Stimulated activated naive B cell treated with anti-CD40 and anti-IgM and Interleukin-4, amounts not matched to agents 10 μg/mL and 1 μg/mL and 100 μg/mL, for 72 hours (primary cell): Measurements from ENCODE around the gene ABCA3.
A peak's percentile ranks its signal among the peaks of the same experiment; 100 is the strongest.

Experiments used
- ATAC-seq, 2 donors: fragments of 150-1000 bp; cut with Tn5 transposase; replicated peaks; 2 replicates each; pipeline ENCODE4 v1.10.0; 2021; ENCODE audit warnings: moderate library complexity in 1 of 2
- DNase-seq: peaks from one replicate; pipeline ENCODE4 v3.0.0; 2021
- H3K27ac Mint-ChIP-seq: one replicate; pipeline ENCODE4 v1.8.0; 2022; ENCODE audit warnings: mild to moderate bottlenecking, mixed read lengths
- H3K27me3 Mint-ChIP-seq, 2 donors: one replicate each; pipeline ENCODE4 v1.8.0; 2022; ENCODE audit warnings: mixed read lengths in 2 of 2
- H3K36me3 Mint-ChIP-seq, 2 donors: one replicate each; pipeline ENCODE4 v1.8.0; 2022; ENCODE audit warnings: mixed read lengths in 2 of 2, mild to moderate bottlenecking in 1 of 2
- H3K4me1 Mint-ChIP-seq, 2 donors: one replicate each; pipeline ENCODE4 v1.8.0; 2022; ENCODE audit warnings: mixed read lengths in 2 of 2, mild to moderate bottlenecking in 1 of 2
- H3K4me3 Mint-ChIP-seq, 2 donors: one replicate each; pipeline ENCODE4 v1.8.0; 2022; ENCODE audit warnings: mild to moderate bottlenecking in 2 of 2, mixed read lengths in 2 of 2, moderate library complexity in 1 of 2
- H3K9me3 Mint-ChIP-seq, 2 donors: one replicate each; pipeline ENCODE4 v1.8.0; 2022; ENCODE audit warnings: mixed read lengths in 2 of 2, mild to moderate bottlenecking in 1 of 2

Gene ABCA3

DNA sequence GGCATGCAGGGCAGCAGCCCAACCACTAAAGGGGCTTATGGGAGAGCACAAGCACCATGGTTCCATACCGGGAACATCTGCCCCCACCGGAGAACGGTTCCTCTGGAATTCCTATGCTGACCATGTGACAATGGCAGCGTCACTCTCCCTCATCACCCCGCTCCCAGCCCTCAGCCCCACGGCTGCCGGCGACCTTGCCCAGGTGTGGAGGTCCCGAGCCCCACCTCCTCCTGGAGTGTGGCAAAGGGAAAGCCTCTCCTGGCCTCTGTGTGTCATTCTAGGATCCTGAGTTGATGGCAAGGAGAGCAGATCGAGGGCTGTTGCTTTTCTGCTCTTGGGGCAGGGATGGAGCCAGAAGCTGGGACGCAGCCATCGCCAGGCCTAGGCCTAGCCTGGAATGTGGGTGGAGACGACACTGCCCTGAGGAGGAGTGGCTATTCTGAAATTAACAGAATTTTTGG is 54.8 kb downstream of the ABCA3 start:
- Mint-ChIP-seq H3K9me3 (no peaks in the 10 kb centered on the region), H3K36me3 (peaks cover 0 to 10% of the 10 kb centered on the region in 2 donors), H3K4me3 (no peak overlapping the region), H3K27me3 (peaks cover 0 to 11% of the 10 kb centered on the region in 2 donors), H3K27ac (no peak overlapping the region), H3K4me1 (no peaks in the 10 kb centered on the region)
- ATAC-seq: no peak
- DNase-seq: no peak

DNA sequence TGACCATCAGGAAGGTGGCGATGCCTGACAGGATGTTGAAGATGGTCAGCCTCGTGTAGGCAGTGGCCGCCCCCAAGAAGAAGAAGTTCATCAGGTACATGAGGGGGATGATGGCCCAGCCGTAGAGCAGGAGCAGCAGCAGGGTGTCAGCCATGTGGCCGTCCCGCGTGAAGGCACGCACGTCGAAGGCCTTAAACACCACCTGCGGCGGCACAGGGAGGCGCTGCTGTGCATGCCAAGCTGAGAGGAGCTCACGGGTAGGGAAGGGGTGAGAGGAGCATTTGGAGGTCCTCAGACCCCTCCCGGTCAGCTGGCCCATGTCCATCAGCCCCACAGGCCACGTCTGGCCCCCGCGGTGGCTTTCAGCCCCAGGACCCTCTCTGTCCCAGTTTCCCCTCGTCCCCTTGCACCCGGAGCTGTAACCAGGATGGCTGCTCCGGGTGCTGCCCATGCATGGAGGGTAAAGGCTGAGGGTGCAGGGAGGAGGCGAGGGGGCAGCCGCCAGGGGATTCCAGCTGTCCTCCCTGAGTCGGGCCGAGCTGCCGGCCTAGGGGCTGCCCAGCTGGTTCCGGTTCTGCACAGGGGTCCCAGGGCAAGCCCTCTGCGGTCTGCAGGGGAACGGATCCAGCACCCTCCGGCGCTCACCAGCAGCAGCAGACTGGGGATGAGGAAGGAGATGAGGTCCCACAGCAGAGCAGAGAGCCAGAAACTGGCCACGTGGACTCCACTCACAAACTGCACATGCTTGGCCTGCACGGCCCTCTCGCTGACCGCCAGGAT is 55.5 kb downstream of the ABCA3 start:
- Mint-ChIP-seq H3K4me3 (no peak overlapping the region), H3K27ac (no peak overlapping the region), H3K36me3 (peaks cover 0 to 7% of the 10 kb centered on the region in 2 donors), H3K9me3 (no peaks in the 10 kb centered on the region), H3K4me1 (no peaks in the 10 kb centered on the region), H3K27me3 (peaks cover 0 to 11% of the 10 kb centered on the region in 2 donors)
- DNase-seq (no peak), ATAC-seq (no peak)

DNA sequence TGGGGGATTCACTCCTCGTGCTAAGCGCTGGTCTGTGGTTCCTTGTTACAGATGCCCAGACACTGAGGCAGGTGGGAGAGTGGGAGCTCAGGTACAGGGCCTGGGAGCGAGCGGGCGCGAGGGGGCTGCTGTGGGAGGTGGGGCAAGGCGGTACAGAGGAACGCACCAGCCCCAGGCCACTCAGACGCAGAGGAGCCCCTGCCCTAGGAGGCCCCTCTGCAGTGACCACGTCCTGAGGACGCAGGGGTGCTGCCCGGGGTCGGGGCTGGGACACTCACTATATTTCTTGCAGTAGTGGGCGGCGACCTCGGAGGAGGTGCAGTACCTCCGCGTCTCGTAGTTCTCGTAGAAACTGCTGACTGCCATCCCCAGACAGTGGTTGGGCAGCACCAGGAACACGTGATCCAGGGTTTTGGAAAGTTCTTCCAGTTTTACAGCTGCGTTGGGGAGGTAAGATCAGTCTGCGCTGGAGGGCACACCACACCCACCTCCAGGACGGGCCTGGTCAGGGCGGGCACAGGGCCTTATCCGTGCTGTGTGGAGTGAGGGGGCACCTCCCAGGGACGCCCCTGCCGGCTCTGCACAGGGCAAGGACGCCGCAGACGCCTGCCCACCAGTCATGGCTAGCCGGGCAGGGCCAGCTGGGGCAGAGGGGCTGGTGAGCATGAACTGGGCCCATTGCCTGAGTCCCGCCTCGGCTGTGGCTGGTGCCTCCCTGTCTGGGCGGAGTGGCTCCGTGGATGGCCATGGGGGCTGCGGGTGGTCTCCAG is 56.3 kb downstream of the ABCA3 start:
- Mint-ChIP-seq H3K4me3 (no peak overlapping the region), H3K4me1 (no peaks in the 10 kb centered on the region), H3K36me3 (peaks cover 0 to 7% of the 10 kb centered on the region in 2 donors), H3K9me3 (no peaks in the 10 kb centered on the region), H3K27me3 (peaks cover 0 to 11% of the 10 kb centered on the region in 2 donors), H3K27ac (no peak overlapping the region)
- ATAC-seq: no peak
- no peak for DNase-seq

- Mint-ChIP-seq H3K36me3 (peaks cover 0 to 7% of the 10 kb centered on the region in 2 donors), H3K4me3 (no peak overlapping the region), H3K4me1 (no peaks in the 10 kb centered on the region), H3K9me3 (no peaks in the 10 kb centered on the region), H3K27me3 (peaks cover 0 to 11% of the 10 kb centered on the region in 2 donors), H3K27ac (no peak overlapping the region)
- ATAC-seq (no peak), DNase-seq (no peak)
These were observed 57.5 kb downstream of the ABCA3 start for GRCh38 chr16:2282866-2283555.

- DNase-seq (no peak), ATAC-seq (no peak)
- Mint-ChIP-seq H3K4me3 (no peak overlapping the region), H3K36me3 (peaks cover 0 to 7% of the 10 kb centered on the region in 2 donors), H3K27me3 (peaks cover 0 to 11% of the 10 kb centered on the region in 2 donors), H3K27ac (no peak overlapping the region), H3K9me3 (no peaks in the 10 kb centered on the region), H3K4me1 (no peaks in the 10 kb centered on the region)
These were observed 58.3 kb downstream of the ABCA3 start for GRCh38 chr16:2282262-2282661.

DNA sequence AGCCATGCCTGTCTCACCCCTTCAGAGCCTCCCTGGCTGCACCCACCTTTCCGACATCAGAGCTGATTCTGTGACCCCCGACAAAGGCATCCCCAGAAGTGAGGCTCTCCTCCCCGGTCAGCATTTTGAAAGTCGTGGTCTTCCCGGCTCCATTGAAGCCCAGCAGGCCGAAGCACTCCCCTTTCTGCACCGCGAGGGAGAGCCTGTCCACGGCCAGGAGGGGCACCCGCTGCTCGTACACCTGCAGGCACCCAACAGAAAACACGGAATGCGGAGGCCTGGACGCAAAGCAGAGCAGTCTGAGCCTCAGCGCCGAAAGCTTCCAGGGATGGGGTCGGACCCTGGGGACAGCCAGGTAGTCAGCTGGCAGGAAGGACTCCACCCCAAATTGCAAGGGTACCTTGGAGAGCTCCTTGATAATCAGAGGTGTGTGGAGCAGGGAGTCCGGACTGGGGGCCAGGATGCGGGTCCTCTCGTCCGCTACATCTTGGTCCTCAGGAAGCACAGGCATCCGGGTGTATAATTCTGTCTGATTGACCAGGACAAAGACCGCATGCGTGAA is 59.5 kb downstream of the ABCA3 start:
- Mint-ChIP-seq H3K36me3 (peaks cover 0 to 7% of the 10 kb centered on the region in 2 donors), H3K27ac (no peak overlapping the region), H3K9me3 (no peaks in the 10 kb centered on the region), H3K4me3 (no peak overlapping the region), H3K4me1 (no peaks in the 10 kb centered on the region), H3K27me3 (peaks cover 0 to 11% of the 10 kb centered on the region in 2 donors)
- no peak for ATAC-seq
- DNase-seq: no peak

DNA sequence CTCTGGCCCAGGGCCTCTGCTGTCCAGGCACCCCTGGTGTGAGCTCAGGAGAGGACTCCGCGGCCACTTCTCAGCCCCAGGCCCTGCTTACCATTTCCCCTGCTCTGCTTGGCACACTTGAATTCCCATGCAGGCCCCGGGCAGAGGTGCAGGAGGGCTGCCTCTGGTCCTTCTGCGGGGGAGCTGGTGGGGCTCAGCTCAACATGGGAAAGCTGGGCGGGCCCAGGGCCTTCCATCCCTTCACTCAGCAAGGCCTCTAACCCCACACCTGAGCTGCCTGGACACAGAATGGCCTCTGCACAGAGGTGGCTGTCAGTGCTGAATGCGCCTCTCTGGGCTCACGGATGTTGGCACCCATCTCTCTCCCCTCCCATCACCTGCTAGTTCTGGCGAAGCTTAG is 60.1 kb downstream of the ABCA3 start:
- no peak for ATAC-seq
- H3K36me3 Mint-ChIP-seq: peaks cover 0 to 7% of the 10 kb centered on the region in 2 donors
- peaks cover 0 to 11% of the 10 kb centered on the region in 2 donors for H3K27me3 Mint-ChIP-seq
- no peaks in the 10 kb centered on the region for H3K4me1 Mint-ChIP-seq
- DNase-seq: no peak
- H3K27ac Mint-ChIP-seq: no peak overlapping the region
- H3K9me3 Mint-ChIP-seq: no peaks in the 10 kb centered on the region
- H3K4me3 Mint-ChIP-seq: no peak overlapping the region

DNA sequence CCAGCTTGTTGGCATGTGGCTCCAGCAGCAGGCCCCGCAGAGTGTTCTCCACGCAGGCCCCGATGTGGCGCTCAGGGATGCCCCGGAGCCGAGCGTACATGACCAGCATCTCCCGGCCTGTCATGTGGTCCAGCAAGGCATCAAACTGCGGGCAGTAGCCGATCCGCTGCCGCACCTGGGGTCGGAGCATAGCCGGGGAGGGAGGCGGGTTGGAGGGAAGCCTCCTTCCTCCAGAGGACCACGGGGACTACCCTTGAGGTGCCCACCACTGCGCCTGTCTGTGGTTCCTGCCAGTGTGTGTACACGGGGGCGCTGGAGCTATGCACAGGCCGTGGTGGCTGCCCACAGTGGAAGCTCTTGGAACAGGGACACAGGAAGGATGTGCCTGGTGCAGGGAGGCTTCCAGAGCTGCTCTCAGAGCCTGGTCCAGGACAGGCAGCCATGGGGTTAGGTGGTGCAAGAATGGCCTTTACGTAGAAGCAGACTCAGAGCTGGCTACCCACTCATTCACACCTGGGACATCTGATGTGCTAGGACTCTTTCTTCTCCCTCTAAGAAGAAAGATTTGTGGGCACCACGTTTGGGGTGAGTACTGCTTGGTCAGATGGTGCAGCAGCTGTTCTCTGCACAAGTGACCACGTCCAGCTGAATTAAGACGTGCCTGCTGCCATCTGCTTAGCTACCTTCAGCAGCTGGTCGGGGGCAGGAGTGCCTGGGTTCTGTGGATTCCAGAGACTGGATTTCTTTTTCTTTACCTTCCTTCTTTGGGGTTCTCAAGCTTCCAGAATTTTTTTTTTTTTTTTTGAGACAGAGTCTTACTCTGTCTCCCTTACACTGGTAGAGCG is 61.4 kb downstream of the ABCA3 start:
- H3K27me3 Mint-ChIP-seq: peaks cover 0 to 11% of the 10 kb centered on the region in 2 donors
- ATAC-seq: no peak
- no peaks in the 10 kb centered on the region for H3K4me1 Mint-ChIP-seq
- H3K9me3 Mint-ChIP-seq: no peaks in the 10 kb centered on the region
- H3K4me3 Mint-ChIP-seq: no peak overlapping the region
- DNase-seq: no peak
- H3K27ac Mint-ChIP-seq: no peak overlapping the region
- H3K36me3 Mint-ChIP-seq: peaks cover 0 to 4% of the 10 kb centered on the region in 2 donors

GRCh38 chr16:2278272-2278608 is 62.3 kb downstream of the ABCA3 start:
- peaks cover 0 to 4% of the 10 kb centered on the region in 2 donors for H3K36me3 Mint-ChIP-seq
- ATAC-seq (no peak), DNase-seq (no peak)
- peaks cover 0 to 4% of the 10 kb centered on the region in 2 donors for H3K27me3 Mint-ChIP-seq
- H3K4me1 Mint-ChIP-seq: no peaks in the 10 kb centered on the region
- H3K4me3 Mint-ChIP-seq: no peak overlapping the region
- no peak overlapping the region for H3K27ac Mint-ChIP-seq
- H3K9me3 Mint-ChIP-seq: no peaks in the 10 kb centered on the region

DNA sequence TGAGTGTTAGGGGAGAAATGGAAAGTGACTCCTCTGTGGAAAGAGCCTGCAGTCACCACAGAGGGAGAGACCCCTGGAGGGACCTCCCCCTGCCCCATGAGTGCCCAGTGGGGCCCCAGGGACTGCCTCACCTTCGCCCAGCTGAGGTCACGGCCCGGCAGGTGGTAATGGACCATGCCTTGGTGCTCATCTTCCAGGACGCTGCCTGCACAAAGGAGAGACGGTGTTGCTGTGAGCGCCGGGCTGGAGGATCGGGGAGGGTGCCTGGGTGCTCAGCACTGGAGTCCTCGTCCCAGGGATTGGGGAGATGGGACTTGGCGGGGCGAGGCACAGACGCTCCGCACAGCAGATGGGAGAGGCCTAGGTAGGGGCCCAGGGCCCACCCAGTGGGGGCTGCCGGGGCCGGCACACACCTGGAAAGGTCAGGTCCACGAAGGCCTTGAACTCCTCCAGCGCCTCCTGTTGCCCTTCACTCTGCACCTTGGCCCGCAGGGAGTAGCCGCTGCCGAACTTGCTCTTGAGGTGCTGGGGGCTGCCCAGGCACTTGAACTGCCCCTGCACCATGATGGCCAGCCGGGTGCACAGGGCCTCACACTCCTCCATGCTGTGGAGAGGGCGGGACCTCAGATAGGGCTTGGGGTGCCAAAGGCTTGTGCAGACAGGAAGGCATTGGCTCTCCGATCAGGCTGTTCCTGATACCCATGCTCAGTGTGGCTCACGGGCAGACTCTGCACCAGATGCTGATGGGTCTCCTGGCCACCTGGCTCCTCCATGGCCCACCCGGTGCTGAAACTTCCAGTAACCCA is 62.9 kb downstream of the ABCA3 start:
- H3K4me3 Mint-ChIP-seq: no peak overlapping the region
- no peaks in the 10 kb centered on the region for H3K27me3 Mint-ChIP-seq
- H3K4me1 Mint-ChIP-seq: no peaks in the 10 kb centered on the region
- ATAC-seq (no peak), DNase-seq (no peak)
- H3K9me3 Mint-ChIP-seq: no peaks in the 10 kb centered on the region
- peaks cover 0 to 4% of the 10 kb centered on the region in 2 donors for H3K36me3 Mint-ChIP-seq
- H3K27ac Mint-ChIP-seq: peak overlapping the region; percentile 37

DNA sequence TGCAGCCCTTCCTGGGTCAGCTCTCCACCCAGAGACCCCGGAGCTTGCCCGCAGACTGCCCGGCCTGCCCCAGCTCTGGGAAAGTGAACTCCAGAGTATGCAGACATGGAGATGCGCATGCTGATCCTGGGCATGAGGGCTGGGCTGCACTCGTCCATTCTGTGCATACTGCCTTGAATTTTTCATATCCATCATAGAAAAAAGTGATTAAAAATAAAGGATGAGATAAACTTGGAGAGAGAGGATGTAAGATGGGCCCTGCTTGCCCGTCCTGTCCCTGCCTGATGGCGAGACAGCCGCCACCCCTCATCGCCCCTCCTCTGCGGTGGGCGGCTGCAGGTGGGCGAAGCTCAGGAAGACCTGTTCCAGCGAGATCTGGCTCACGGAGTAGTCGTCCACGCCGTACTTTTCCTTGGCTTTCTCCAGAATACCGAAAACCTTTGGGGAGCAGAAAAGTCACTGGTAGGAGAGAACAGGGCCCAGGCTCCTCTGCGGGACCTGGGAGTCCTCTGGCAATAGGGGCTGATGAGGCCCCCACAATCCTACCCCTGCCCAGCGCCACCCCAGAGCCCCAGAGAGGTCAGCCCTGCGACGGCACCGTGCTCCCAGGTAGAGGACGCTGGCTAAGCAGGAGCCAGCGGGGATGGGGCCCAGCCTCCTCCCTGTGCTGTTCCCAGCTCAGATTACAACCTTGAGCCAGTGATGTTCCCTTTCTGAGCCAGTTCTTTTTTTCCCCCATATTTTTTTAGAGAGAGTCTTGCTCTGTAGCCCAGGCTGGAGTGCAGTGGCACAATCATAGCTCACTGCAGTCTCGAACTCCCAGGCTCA is 63.9 kb downstream of the ABCA3 start:
- ATAC-seq: no peak
- no peaks in the 10 kb centered on the region for H3K4me1 Mint-ChIP-seq
- peaks cover 1 to 4% of the 10 kb centered on the region in 2 donors for H3K36me3 Mint-ChIP-seq
- H3K4me3 Mint-ChIP-seq: no peak overlapping the region
- DNase-seq: no peak
- no peaks in the 10 kb centered on the region for H3K9me3 Mint-ChIP-seq
- no peak overlapping the region for H3K27ac Mint-ChIP-seq
- no peaks in the 10 kb centered on the region for H3K27me3 Mint-ChIP-seq
